GM18526 (cell line): Measurements from ENCODE around the gene EXOSC6.

Experiments used
- POLR2A ChIP-seq: IDR thresholded peaks from 3 replicates; pipeline ENCODE4 v1.6.1; 2011; ENCODE audit not compliant: insufficient read length; ENCODE audit errors: extremely low read depth

EXOSC6 gene

GRCh38 chr16:70257391-70257790, 5.7 kb upstream of the EXOSC6 start:
- no peak for TF ChIP-seq POLR2A

GRCh38 chr16:70255574-70255973, 3.8 kb upstream of the EXOSC6 start:
- no peak for TF ChIP-seq POLR2A

GRCh38 chr16:70254965-70255286, 3.2 kb upstream of the EXOSC6 start:
- TF ChIP-seq POLR2A, result no peak

DNA sequence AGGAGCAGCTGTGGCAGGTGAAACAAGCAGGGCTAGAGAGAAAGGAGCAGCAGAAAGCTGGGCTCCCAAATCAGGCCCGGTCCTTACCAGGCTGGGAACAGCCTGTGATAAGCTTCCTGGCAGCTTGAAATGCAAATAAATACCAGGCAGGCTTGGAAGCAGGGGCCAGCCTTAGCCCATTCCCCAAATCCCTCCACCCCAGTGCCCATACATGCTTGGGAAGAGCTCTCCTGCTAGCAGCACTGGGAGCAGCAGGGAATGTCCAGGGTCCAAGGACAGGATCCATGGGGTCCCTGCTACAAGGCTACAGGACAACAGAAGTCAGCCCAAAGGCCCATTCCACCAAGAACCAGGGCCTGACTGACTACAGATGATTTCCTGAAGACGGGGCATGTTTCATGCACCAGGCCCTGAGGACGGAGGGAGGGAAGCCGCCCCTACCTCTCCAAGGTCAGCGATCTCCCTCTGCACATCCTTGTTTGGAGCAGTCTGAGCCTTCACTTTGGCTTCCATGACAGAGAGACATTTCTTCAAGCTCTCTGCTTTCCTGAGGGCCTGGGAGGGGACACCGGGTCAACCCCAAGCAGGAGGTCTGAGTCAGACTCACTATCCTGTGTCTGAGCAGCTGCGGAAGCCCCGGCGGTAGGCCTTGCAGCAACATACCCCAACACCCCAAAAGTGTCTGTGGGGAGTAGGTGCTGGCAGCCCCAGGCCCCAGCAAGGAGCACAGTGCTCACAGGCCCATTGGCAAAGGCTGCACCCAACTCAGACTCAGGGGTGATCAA, 2.6 kb upstream of the EXOSC6 start:
- TF ChIP-seq POLR2A, result no peak

GRCh38 chr16:70253291-70254106, 1.8 kb upstream of the EXOSC6 start:
- no peak for TF ChIP-seq POLR2A

DNA sequence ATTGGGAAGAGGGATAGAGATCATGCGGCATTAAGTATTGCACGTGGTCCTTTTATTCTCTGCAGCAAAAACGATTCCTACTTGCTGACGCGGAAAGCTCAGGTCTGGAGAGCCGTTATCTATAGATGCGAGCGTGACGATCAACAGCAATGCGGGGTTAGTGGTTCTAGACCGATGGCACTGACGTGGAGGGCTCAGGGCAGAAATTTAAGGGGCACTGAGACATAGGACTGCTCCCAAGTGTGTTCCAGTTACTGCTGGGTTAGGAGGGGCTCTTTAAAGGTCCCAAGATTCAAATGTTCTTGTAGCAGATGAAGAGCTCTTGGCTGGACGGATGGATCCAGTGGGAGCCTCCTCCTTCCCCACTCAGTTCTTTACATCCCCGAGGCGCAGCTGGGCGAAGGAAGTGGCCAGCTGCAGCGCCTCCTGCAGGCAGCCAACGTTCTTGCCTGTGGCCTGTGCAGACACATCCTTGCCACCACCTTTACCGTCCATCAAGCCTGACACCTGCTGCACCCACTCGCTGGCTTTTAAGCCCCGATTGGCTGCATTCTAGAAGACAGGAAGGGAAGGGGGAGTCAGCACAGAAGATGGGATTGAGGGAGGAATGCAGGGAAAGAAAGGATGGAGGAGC, 732 bp upstream of the EXOSC6 start:
- no peak for TF ChIP-seq POLR2A

- no peak for TF ChIP-seq POLR2A
Observed at GRCh38 chr16:70250748-70251628, 752 bp downstream of the EXOSC6 start.
